Measurements from ENCODE around the gene BIN2.

The BIN2 gene

GRCh38 chr12:51254536-51254935, 69.4 kb downstream of the BIN2 start:
- no peak for DNase-seq (ENCODE audit: low spot score)

GRCh38 chr12:51253276-51253675, 70.7 kb downstream of the BIN2 start:
- DNase-seq (ENCODE audit: low spot score), result no peak

GRCh38 chr12:51247523-51248206, 76.3 kb downstream of the BIN2 start:
- no peak for DNase-seq (ENCODE audit: low spot score)

- DNase-seq (ENCODE audit: low spot score), result peak; percentile 45
Measured at GRCh38 chr12:51246254-51246853, 77.6 kb downstream of the BIN2 start.

- DNase-seq (ENCODE audit: low spot score), result no peak
Measured at GRCh38 chr12:51245476-51246253, 78.3 kb downstream of the BIN2 start.

- no peak for DNase-seq (ENCODE audit: low spot score)
Measured at GRCh38 chr12:51244269-51244668, 79.7 kb downstream of the BIN2 start.

GRCh38 chr12:51242876-51243275, 81.1 kb downstream of the BIN2 start:
- DNase-seq (ENCODE audit: low spot score), result no peak

GRCh38 chr12:51242120-51242519, 81.9 kb downstream of the BIN2 start:
- no peak for DNase-seq (ENCODE audit: low spot score)

- DNase-seq (ENCODE audit: low spot score), result no peak
Measured at GRCh38 chr12:51240971-51241370, 83.0 kb downstream of the BIN2 start.

- DNase-seq (ENCODE audit: low spot score), result peak; percentile 99
Measured at GRCh38 chr12:51238510-51239334, 85.3 kb downstream of the BIN2 start, which contains the start of gene DAZAP2. DAZAP2 (plus strand) TSS chr12:51238826; CDS start chr12:51238908, 82 bp downstream.

GRCh38 chr12:51238037-51238509, 85.9 kb downstream of the BIN2 start:
- no peak for DNase-seq (ENCODE audit: low spot score)

- no peak for DNase-seq (ENCODE audit: low spot score)
Measured at GRCh38 chr12:51234530-51234929, 89.4 kb downstream of the BIN2 start.

GRCh38 chr12:51232642-51233041, 91.3 kb downstream of the BIN2 start:
- DNase-seq (ENCODE audit: low spot score), result no peak
